ENCODE results near the gene GOLGA1. TPM values are rescaled to one million over a fixed set of nuclear protein-coding genes. Genes with fewer than 3 reads are reported as not detected.

Gene GOLGA1
- polyA plus RNA-seq, 3 donors = 3.1 to 15.7 (median 8.0) TPM

- no peak overlapping the region for H2AFZ ChIP-seq (ENCODE audit: insufficient read depth, low read depth, low read length, poor library complexity, severe bottlenecking)
- no peaks in the 10 kb centered on the region for H3K36me3 ChIP-seq (replicated peaks in 1 of 2; ENCODE audit: control insufficient read depth in 1 of 2, insufficient read depth in 2 of 2, low read length in 2 of 2)
- H3K9ac ChIP-seq (ENCODE audit: insufficient read depth, low read length, poor library complexity, severe bottlenecking) = no peak overlapping the region
- no peak overlapping the region for H3K4me3 ChIP-seq (replicated peaks in 1 of 3; ENCODE audit: low read depth in 2 of 3, low read length in 3 of 3)
- H3K27ac Mint-ChIP-seq = no peak overlapping the region
- H3K27me3 Mint-ChIP-seq (ENCODE audit: low read depth in 3 of 3) = peaks cover 10 to 28% (median 26%) of the 10 kb centered on the region in 3 donors
- peaks cover 0 to 12% of the 10 kb centered on the region in 2 donors for H3K27me3 ChIP-seq (ENCODE audit: control insufficient read depth in 2 of 2, insufficient read depth in 2 of 2, low read length in 2 of 2)
- intact Hi-C loops (cut with micrococcal nuclease) = no loop called here
- H3K9me3 Mint-ChIP-seq = peaks cover 0 to 6% (median 4%) of the 10 kb centered on the region in 7 donors
- no peaks in the 10 kb centered on the region for H3K9me3 ChIP-seq (replicated peaks in 1 of 2; ENCODE audit: control insufficient read depth in 1 of 2, insufficient read depth in 1 of 2, low read length in 2 of 2)
- WGBS (ENCODE audit: insufficient coverage) = 63% methylated on average over 8 of the region's 13 CpGs
- H3K36me3 Mint-ChIP-seq = peaks cover 0 to 5% of the 10 kb centered on the region in 2 donors
- H3K4me1 ChIP-seq (ENCODE audit: control insufficient read depth in 1 of 2, insufficient read depth in 2 of 2, low read length in 2 of 2) = peaks cover 9 to 18% of the 10 kb centered on the region in 2 donors
- H3K4me1 Mint-ChIP-seq = peaks cover 12% of the 10 kb centered on the region
- H3K27ac ChIP-seq (ENCODE audit: low read depth in 1 of 2, low read length in 2 of 2) = no peak overlapping the region
- no peak for TF ChIP-seq CTCF (IDR thresholded peaks at IDR 0.05)
- no peaks in the 10 kb centered on the region for H4K20me1 ChIP-seq (ENCODE audit: insufficient read depth, low read length)
- no peak overlapping the region for H3K4me2 ChIP-seq (replicated peaks; ENCODE audit: extremely low read depth, low read length, poor library complexity, severe bottlenecking)
- DNase-seq = no peak
- no peak overlapping the region for H3K4me3 Mint-ChIP-seq
- H3K79me2 ChIP-seq (ENCODE audit: insufficient read depth, low read length) = no peaks in the 10 kb centered on the region
These were observed 105.8 kb downstream of the GOLGA1 start for GRCh38 chr9:124835026-124835557.

GRCh38 chr9:124834591-124834990 is 106.3 kb downstream of the GOLGA1 start:
- Histone ChIP-seq H3K4me2 (replicated peaks; ENCODE audit: extremely low read depth, low read length, poor library complexity, severe bottlenecking) (no peak overlapping the region), H3K36me3 (replicated peaks in 1 of 2; ENCODE audit: control insufficient read depth in 1 of 2, insufficient read depth in 2 of 2, low read length in 2 of 2) (no peaks in the 10 kb centered on the region), H3K9me3 (replicated peaks in 1 of 2; ENCODE audit: control insufficient read depth in 1 of 2, insufficient read depth in 1 of 2, low read length in 2 of 2) (no peaks in the 10 kb centered on the region), H3K79me2 (ENCODE audit: insufficient read depth, low read length) (no peaks in the 10 kb centered on the region), H3K27ac (ENCODE audit: low read depth in 1 of 2, low read length in 2 of 2) (no peak overlapping the region), H2AFZ (ENCODE audit: insufficient read depth, low read depth, low read length, poor library complexity, severe bottlenecking) (no peak overlapping the region), H3K4me1 (ENCODE audit: control insufficient read depth in 1 of 2, insufficient read depth in 2 of 2, low read length in 2 of 2) (peaks cover 9 to 18% of the 10 kb centered on the region in 2 donors), H4K20me1 (ENCODE audit: insufficient read depth, low read length) (no peaks in the 10 kb centered on the region), H3K9ac (ENCODE audit: insufficient read depth, low read length, poor library complexity, severe bottlenecking) (no peak overlapping the region), H3K4me3 (replicated peaks in 1 of 3; ENCODE audit: low read depth in 2 of 3, low read length in 3 of 3) (no peak overlapping the region), H3K27me3 (ENCODE audit: control insufficient read depth in 2 of 2, insufficient read depth in 2 of 2, low read length in 2 of 2) (peaks cover 0 to 12% of the 10 kb centered on the region in 2 donors)
- peaks cover 0 to 6% (median 4%) of the 10 kb centered on the region in 7 donors for H3K9me3 Mint-ChIP-seq
- intact Hi-C loops (cut with micrococcal nuclease) = no loop called here
- peaks cover 12% of the 10 kb centered on the region for H3K4me1 Mint-ChIP-seq
- H3K36me3 Mint-ChIP-seq = peaks cover 0 to 5% of the 10 kb centered on the region in 2 donors
- H3K4me3 Mint-ChIP-seq = no peak overlapping the region
- peak overlapping the region in 1 of 7 donors; percentile 28 for H3K27ac Mint-ChIP-seq
- peaks cover 10 to 27% (median 22%) of the 10 kb centered on the region in 3 donors for H3K27me3 Mint-ChIP-seq (ENCODE audit: low read depth in 3 of 3)
- no peak for TF ChIP-seq CTCF (IDR thresholded peaks at IDR 0.05)
- 89% methylated on average over 7 of the region's 7 CpGs for WGBS (ENCODE audit: insufficient coverage)
- DNase-seq = no peak
